Kidney (tissue), 14 donors: ENCODE measurements around the gene SCARF1. TPM values are rescaled to one million over a fixed set of nuclear protein-coding genes. Genes with fewer than 3 reads are reported as not detected.
"Not testable (repeated sequence)": the region's sequence is repeated elsewhere in the genome, so short reads cannot be mapped to it uniquely, and the experiment has no call there.

Experiments
- DNase-seq, 5 donors: peaks; one replicate each; pipeline ENCODE4 v3.0.0-alpha.2; 2013 to 2020
- FAIRE-seq: peaks from 2 replicates; lab custom pipeline; 2012; peaks lifted over from hg19 to GRCh38; lab: Jason Lieb, UNC
- H3K27ac ChIP-seq, 2 donors: one replicate each; pipeline ENCODE4 v1.7.0; 2013; ENCODE audit warnings: low read depth in 2 of 2, low read length in 2 of 2, inconsistent platforms in 1 of 2
- H3K27me3 ChIP-seq: one replicate; pipeline ENCODE4 v1.7.1; 2013; ENCODE audit warnings: low read length, inconsistent platforms; ENCODE audit not compliant: control insufficient read depth, insufficient read depth
- H3K36me3 ChIP-seq, 3 donors: one replicate each; pipeline versions ENCODE4 v1.7.0 to v1.7.1; 2013; ENCODE audit warnings: low read length in 3 of 3, control low read depth in 1 of 3, inconsistent platforms in 1 of 3; ENCODE audit not compliant: insufficient read depth in 3 of 3, control insufficient read depth in 2 of 3
- H3K4me1 ChIP-seq, 3 donors: one replicate each; pipeline versions ENCODE4 v1.7.0 to v1.7.1; 2013; ENCODE audit warnings: low read length in 3 of 3, inconsistent platforms in 1 of 3, low read depth in 1 of 3; ENCODE audit not compliant: control insufficient read depth in 2 of 3, insufficient read depth in 2 of 3
- H3K4me3 ChIP-seq, 3 donors: one replicate each; pipeline versions ENCODE4 v1.7.0 to v1.8.1; 2013; ENCODE audit warnings: low read length in 3 of 3, control low read depth in 1 of 3, inconsistent platforms in 1 of 3
- H3K9ac ChIP-seq, 3 donors: one replicate each; pipeline versions ENCODE4 v1.7.0 to v1.7.1; 2013; ENCODE audit warnings: low read length in 3 of 3, control low read depth in 1 of 3, inconsistent platforms in 1 of 3
- H3K9me3 ChIP-seq, 3 donors: one replicate each; pipeline versions ENCODE4 v1.7.0 to v1.7.1; 2013; ENCODE audit warnings: low read length in 3 of 3, control low read depth in 1 of 3, inconsistent platforms in 1 of 3; ENCODE audit not compliant: control insufficient read depth in 2 of 3, insufficient read depth in 1 of 3
- intact Hi-C: fragments of 100-400 bp; cut with DNase I; formaldehyde crosslinking; loops from one replicate; pipeline ENCODE4 v1.11.1; 2022
- polyA plus RNA-seq: library from polyadenylated mRNA; stranded (reverse); fragments of 350-450 nt; fragmentation: Illumina TruSeq; extraction: RNeasy Lipid Tissue Mini Kit (QIAGEN cat#74804); gene quantifications from one replicate; pipeline ENCODE4 v1.2.3, GENCODE V29; 2014; ENCODE audit warnings: low read depth, low replicate concordance; ENCODE audit not compliant: insufficient read depth
- total RNA-seq: library from RNA; stranded (reverse); fragmentation: NEBNext Ultra II Directional; extraction: Animal tissue kit (Norgen Biotek cat#: 25700); gene quantifications from one replicate; pipeline ENCODE4 v1.2.1, GENCODE V29; 2021
- TF ChIP-seq, protein P1 (sequence below): IDR thresholded peaks from 3 replicates; pipeline ENCODE4 v1.5.1; 2012; ENCODE audit warnings: mild to moderate bottlenecking, moderate library complexity, borderline replicate concordance; ENCODE audit not compliant: insufficient read depth; ENCODE audit errors: extremely low read depth
- donor health status: control.
- donor health status: control.
- donor health status: control.
- donor health status: control.
- donor health status: control.
- donor health status: DM: yes; HTN: yes; CAD: no.
- donor health status: Normal renal cell carcinoma (clear cell type).

SCARF1 gene
- total and polyA plus RNA-seq, 2 donors from 2014 or later = 7.0 to 20.1 TPM

DNA sequence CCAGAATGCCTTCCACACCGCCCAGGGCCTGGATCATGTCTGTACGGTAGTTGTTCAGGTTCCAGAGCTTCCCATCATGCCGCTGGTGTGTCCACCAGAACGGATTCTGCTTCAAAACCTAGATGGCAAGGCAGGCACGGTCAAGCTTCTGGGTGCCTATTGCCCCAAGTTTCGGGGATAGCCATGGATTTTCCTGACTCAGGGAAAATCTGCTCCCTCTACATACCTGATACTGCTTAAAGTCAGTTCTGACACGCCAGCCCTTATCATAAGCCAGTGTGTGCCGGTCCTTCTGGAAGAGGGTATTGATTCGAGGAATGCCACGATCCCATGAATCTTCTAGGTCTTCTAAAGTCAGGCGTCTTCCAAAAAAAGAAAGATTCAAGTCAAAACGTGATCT, 15.5 kb upstream of the SCARF1 start:
- intact Hi-C loops = no loop called here
- FAIRE-seq = no peak

DNA sequence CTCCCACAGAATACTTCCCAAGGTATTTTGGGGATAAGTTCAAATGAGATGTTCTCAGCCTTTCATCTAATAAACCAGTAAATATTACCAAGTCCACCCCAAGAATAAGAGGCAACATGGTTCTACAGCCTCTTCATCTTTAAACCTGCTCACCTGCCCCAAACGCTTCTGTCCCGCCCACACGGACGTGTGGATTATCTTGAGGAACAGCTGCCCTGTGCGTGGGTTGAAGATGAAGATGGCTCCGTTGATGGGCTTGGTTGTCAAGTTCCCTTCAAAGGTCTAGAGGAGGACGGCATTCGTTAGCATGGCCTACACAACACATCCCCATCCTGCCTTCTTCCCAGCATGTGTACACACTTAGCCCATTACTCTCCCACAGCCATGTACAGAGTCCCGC, 12.6 kb upstream of the SCARF1 start:
- Histone ChIP-seq H3K27ac (no peak overlapping the region), H3K4me3 (no peak overlapping the region), H3K9me3 (no peaks in the 10 kb centered on the region), H3K36me3 (peaks cover 58 to 81% (median 75%) of the 10 kb centered on the region in 3 donors), H3K9ac (no peak overlapping the region), H3K4me1 (no peaks in the 10 kb centered on the region), H3K27me3 (no peaks in the 10 kb centered on the region)
- TF ChIP-seq, protein P1, sequence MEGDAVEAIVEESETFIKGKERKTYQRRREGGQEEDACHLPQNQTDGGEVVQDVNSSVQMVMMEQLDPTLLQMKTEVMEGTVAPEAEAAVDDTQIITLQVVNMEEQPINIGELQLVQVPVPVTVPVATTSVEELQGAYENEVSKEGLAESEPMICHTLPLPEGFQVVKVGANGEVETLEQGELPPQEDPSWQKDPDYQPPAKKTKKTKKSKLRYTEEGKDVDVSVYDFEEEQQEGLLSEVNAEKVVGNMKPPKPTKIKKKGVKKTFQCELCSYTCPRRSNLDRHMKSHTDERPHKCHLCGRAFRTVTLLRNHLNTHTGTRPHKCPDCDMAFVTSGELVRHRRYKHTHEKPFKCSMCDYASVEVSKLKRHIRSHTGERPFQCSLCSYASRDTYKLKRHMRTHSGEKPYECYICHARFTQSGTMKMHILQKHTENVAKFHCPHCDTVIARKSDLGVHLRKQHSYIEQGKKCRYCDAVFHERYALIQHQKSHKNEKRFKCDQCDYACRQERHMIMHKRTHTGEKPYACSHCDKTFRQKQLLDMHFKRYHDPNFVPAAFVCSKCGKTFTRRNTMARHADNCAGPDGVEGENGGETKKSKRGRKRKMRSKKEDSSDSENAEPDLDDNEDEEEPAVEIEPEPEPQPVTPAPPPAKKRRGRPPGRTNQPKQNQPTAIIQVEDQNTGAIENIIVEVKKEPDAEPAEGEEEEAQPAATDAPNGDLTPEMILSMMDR = no peak
- peak in 1 of 5 donors; percentile 35 for DNase-seq
- no peak for FAIRE-seq
- intact Hi-C loops = no loop called here

More for the DNA sequence above, 15.5 kb upstream of the SCARF1 start:
- TF ChIP-seq, protein P1 = no peak
- DNase-seq = peak in 1 of 5 donors; percentile 16
- Histone ChIP-seq H3K27me3 (no peaks in the 10 kb centered on the region), H3K4me3 (no peak overlapping the region), H3K9me3 (no peaks in the 10 kb centered on the region), H3K27ac (no peak overlapping the region), H3K4me1 (no peaks in the 10 kb centered on the region), H3K9ac (no peak overlapping the region), H3K36me3 (peaks cover 43 to 60% (median 52%) of the 10 kb centered on the region in 3 donors)

DNA sequence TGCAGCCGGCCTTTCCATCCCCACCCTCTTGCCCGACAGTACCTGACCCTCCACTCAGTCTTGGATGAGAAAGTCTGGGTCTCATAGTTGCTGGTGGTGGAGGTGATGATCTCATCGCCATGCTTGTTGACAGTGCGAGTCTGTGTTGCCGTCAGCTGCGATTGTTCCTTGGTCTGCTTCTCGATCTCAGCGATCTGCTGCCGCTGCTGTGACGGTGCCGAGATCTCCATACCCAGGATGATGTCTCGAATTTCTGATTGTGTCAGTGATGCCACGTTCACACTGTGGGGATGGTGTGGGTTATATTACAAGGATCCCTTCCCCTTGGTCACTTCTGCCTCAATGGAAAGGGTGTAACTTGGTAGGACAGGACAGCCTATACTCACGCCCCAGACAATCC, 8.2 kb upstream of the SCARF1 start:
- H3K9me3 ChIP-seq = no peaks in the 10 kb centered on the region
- peaks cover 41 to 72% (median 65%) of the 10 kb centered on the region in 3 donors for H3K36me3 ChIP-seq
- peaks cover 0 to 15% (median 15%) of the 10 kb centered on the region in 3 donors for H3K4me1 ChIP-seq
- H3K9ac ChIP-seq = no peak overlapping the region
- intact Hi-C loops = no loop called here
- FAIRE-seq = no peak
- TF ChIP-seq, protein P1 = no peak
- H3K27ac ChIP-seq = no peak overlapping the region
- no peaks in the 10 kb centered on the region for H3K27me3 ChIP-seq
- H3K4me3 ChIP-seq = no peak overlapping the region
- DNase-seq = peak in 1 of 5 donors; percentile 28

DNA sequence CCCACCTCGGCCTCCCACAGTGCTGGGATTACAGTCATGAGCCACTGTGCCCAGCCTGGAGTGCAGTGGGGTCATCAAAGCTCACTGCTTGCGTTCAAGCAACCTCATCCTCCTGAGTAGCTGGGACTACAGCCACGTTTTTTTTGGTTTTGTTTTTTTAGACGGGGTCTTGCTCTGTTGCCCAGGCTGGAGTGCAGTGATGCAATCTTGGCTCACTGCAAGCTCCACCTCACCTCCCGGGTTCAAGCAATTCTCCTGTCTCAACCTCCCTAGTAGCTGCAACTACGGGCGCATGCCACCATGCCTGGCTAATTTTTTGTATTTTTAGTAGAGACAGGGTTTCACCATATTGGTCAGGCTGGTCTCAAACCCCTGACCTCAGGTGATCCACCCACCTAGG, 7.3 kb upstream of the SCARF1 start:
- Histone ChIP-seq H3K36me3 (peaks cover 33 to 62% (median 56%) of the 10 kb centered on the region in 3 donors), H3K4me1 (peaks cover 0 to 23% (median 23%) of the 10 kb centered on the region in 3 donors)
- H3K27me3 ChIP-seq, H3K9me3 ChIP-seq, H3K4me3 ChIP-seq, H3K9ac ChIP-seq, FAIRE-seq, H3K27ac ChIP-seq, intact Hi-C loops: not testable (repeated sequence)
- peak in 1 of 5 donors; percentile 39 for DNase-seq
